Fibroblast of pulmonary artery (primary cell): ENCODE measurements around the gene NRG2.

Experiments used
- DNase-seq: peaks from one replicate; pipeline ENCODE4 v3.0.0-alpha.2; 2010; ENCODE audit warnings: low read depth
- H3K4me3 ChIP-seq: replicated peaks from 2 replicates; pipeline ENCODE4 v1.5.1; 2011; ENCODE audit warnings: low read depth, mild to moderate bottlenecking, control low read depth, low read length, moderate library complexity
- TF ChIP-seq, protein P1 (sequence below): IDR thresholded peaks from 2 replicates; pipeline ENCODE4 v1.5.1; 2011; ENCODE audit warnings: mild to moderate bottlenecking, control low read depth, low read length, inconsistent platforms; ENCODE audit errors: missing control alignments

NRG2 gene

DNA sequence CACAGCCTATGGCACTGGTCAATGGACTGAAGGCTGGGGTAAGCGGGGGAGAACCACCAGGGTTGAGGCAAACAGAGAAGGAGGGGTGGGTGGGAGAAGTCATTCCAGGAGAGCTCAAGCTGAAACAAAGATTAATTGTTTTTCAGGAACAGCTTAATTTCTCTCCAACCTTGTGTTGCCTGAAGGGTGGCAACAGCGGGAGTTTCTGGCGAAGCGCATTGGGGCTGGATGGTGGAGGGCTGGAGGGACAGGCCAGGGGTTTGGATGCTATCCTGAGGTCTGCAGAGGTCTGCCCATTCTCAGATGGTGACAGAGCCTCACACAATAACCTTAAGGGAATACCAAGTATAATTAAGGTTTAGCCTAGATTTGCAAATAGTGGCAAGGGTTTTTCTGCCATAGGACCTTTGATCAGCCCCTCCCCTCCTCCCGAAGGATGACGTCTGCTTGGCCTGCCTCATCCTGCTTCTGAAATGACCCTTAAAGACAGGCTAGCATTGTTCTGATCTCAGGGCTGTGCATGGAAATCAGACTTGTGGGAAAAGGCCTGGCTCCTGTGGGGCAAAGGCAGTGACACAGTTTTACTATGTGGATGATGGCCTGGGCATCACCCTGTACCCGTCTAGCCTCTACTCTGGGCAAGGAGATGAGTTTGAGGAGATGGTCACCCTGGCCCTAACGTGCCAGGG lies 214.7 kb downstream of the NRG2 start:
- H3K4me3 ChIP-seq = no peak overlapping the region
- TF ChIP-seq, protein P1, sequence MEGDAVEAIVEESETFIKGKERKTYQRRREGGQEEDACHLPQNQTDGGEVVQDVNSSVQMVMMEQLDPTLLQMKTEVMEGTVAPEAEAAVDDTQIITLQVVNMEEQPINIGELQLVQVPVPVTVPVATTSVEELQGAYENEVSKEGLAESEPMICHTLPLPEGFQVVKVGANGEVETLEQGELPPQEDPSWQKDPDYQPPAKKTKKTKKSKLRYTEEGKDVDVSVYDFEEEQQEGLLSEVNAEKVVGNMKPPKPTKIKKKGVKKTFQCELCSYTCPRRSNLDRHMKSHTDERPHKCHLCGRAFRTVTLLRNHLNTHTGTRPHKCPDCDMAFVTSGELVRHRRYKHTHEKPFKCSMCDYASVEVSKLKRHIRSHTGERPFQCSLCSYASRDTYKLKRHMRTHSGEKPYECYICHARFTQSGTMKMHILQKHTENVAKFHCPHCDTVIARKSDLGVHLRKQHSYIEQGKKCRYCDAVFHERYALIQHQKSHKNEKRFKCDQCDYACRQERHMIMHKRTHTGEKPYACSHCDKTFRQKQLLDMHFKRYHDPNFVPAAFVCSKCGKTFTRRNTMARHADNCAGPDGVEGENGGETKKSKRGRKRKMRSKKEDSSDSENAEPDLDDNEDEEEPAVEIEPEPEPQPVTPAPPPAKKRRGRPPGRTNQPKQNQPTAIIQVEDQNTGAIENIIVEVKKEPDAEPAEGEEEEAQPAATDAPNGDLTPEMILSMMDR = no peak
- DNase-seq = no peak

DNA sequence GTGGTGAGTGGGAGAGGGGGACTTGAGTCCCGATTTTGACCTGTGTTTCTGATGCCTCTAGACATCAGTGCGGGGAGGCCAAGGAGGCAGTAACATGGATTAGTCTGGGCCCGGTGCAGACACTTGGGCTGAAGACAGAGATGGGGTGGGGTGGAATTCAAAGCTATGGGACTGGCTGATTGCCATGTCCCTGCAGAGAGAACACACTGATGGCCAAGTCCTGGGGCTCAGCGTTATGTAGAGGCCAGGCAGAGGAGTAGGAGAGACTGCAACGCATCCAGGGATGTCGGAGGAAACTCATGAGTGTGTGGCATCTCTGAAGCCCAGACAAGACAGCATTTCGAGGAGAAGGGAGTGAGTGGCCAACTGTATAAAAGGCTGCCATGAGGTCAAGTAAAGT lies 217.4 kb downstream of the NRG2 start:
- TF ChIP-seq, protein P1 = no peak
- H3K4me3 ChIP-seq = no peak overlapping the region
- DNase-seq = no peak

DNA sequence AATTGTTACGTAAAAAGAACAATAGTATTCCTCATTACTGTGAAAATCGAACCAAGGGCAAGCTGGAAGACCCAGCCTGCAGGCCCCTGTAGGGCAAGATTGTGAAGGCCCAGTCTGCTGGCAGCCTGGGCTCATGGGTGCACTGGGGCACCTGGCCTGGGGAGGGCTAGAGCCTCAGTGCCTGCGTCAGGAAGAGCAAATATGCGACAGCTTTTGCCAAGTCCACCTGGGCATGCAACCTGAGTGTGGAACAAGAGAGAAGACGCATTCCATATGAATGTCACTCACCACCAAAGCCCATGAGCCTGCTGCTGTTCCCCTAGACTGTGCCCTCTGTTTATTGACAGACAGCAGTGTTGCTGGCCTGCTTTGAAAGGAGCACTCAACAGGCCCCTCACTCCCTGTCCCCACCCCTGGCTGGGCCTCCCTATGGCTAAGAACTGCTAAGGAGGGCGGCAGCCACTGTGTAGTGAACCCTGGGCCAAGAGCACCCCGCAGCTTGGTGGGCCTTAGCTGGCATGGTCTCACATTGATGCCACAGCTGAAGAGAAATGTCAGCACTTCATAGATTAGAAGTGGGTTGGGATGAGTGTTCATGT lies 219.2 kb downstream of the NRG2 start:
- DNase-seq = no peak
- no peak overlapping the region for H3K4me3 ChIP-seq
- TF ChIP-seq, protein P1 = no peak

DNA sequence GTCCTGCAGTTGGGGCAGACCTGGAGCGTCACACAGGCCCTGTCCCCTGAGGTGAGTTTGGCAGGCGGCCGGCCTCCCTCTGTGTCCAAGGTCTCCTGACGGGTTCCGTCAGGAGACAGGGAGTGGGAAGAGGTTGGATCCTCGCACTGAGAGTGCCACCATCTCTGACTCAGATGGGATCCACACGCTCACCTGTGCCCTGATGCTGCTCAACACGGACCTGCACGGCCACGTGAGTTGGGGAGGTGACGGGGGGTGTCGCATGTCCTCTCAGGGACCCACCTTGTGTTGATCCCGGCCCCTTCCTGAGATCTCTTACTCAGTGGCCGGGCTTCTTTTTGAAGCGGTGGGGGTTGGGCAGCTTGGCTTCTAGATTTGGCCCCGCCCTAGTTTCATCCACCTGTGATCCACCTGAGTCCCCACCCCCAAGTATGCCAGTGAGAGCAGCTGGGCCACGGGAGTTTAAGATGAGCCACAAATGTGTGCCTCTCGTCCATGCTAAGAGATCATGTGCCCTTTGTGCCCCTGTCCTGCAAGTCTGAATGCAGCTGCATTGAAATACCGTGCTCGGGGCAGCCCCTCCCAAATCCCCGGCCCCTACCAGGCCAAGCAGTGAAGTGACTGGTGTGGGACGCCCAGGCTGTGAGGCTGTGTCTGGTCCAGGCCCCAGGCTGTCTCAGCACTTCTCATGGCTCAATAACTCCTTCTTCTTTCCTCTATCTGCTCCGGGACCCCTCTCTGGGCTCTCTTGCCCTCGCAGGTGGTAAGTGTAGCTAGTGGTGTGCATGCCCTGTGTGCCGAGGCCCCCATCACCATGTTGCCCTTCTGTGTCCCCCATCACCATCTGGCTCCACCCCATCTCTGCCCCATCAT lies 220.3 kb downstream of the NRG2 start:
- TF ChIP-seq, protein P1 = no peak
- H3K4me3 ChIP-seq = no peak overlapping the region
- DNase-seq = no peak

DNA sequence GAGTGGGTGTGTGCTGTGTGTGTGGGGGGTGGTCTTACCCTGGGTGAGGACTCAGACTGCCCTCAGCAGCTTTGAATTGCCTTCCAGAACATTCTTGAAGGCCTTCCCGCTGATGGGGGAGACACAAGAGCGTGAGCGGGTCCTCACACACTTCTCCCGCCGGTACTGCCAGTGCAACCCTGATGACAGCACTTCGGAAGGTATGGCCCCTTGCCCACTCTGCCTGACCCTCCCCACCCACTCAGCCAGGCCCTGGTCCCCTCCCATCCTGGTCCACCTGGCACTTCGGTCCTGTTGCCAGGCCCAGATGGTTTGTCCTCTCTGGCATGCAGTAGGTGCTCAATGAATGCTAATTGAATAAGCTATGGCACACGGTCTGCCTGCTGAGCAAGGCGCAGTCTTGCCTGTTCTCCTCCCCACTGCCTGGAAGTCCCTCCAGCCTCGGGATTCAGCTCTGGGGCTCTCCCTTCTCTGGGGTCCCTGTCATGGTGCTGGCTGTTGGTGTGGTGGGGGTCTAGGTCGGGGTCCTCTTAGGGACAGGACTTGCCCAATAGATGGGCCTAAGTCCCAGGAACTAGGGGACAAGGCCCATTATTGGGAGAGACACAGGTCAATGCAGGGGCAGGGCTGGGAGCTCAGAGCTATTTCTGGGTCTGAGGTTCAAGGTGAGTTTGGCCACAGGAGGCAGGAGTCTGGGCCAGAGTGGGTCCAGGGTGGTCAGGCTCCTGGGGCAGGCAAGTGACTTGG lies 221.1 kb downstream of the NRG2 start:
- no peak overlapping the region for H3K4me3 ChIP-seq
- TF ChIP-seq, protein P1 = no peak
- no peak for DNase-seq

DNA sequence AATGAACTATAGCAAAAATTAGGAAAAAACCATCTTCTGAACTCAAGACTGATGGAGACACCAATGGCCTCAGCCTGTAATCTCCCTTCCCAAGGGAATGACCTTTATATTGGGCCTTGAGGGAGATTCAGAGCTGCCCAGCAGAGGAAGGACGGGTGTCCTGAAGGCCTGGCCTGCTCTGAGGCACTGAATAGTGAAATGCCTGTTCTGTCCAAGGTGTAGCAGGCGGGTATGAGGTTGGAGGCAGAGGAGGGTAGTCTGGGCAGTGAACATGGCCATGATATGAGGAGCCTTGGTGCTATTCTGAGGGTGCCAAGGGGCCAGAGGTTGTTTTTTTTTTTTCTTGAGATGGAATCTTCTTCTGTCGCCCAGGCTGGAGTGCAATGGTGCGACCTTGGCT lies 222.5 kb downstream of the NRG2 start:
- no peak overlapping the region for H3K4me3 ChIP-seq
- TF ChIP-seq, protein P1 = no peak
- DNase-seq = no peak
